Gastroesophageal sphincter (tissue), 4 donors: ENCODE data around the gene CADM1. TPM values are rescaled to one million over a fixed set of nuclear protein-coding genes. Genes with fewer than 3 reads are reported as not detected.

ENCODE experiments used
- ATAC-seq: fragments of 150-250 bp; one replicate; pipeline ENCODE4 v1.9.1; 2016; ENCODE audit warnings: mild to moderate bottlenecking, moderate library complexity
- H3K27ac ChIP-seq, 4 donors: fragments of 200-600 bp; sonication (generic) in 3 of 4; 1 replicate in 3 of 4; 2 replicates in 1 of 4; pipeline ENCODE4 v1.5.1; 2016 to 2019
- H3K27me3 ChIP-seq: fragments of 200-600 bp; sonication (generic); one replicate; pipeline ENCODE4 v1.5.1; 2019
- H3K36me3 ChIP-seq, 2 donors: fragments of 200-600 bp; sonication (generic); one replicate each; pipeline ENCODE4 v1.5.1; 2019; ENCODE audit warnings: control low read depth in 1 of 2
- H3K4me1 ChIP-seq, 3 donors: fragments of 200-600 bp; sonication (generic); 1 replicate in 2 of 3; 2 replicates in 1 of 3; pipeline ENCODE4 v1.5.1; 2016 to 2019; ENCODE audit warnings: control low read depth in 2 of 3
- H3K4me3 ChIP-seq, 2 donors: fragments of 200-600 bp; sonication (generic); one replicate each; pipeline ENCODE4 v1.5.1; 2019; ENCODE audit warnings: mild to moderate bottlenecking in 1 of 2, moderate library complexity in 1 of 2
- H3K9me3 ChIP-seq, 3 donors: fragments of 200-600 bp; sonication (generic); one replicate each; pipeline ENCODE4 v1.5.1; 2017 to 2019; ENCODE audit warnings: control low read depth in 2 of 3
- CTCF ChIP-seq, 4 experiments: fragments of 200-600 bp in 2 of 4; fragments of 450-650 bp in 2 of 4; sonication (generic) in 1 of 4; IDR thresholded peaks; one replicate each; pipeline ENCODE4 v1.5.1; 2017 to 2019; ENCODE audit warnings: antibody characterized with exemption in 4 of 4, mild to moderate bottlenecking in 2 of 4, moderate library complexity in 2 of 4
- EP300 ChIP-seq: sonication (generic); formaldehyde crosslinking; IDR thresholded peaks from one replicate; pipeline ENCODE4 v1.6.1; 2017; ENCODE audit warnings: antibody characterized with exemption, mild to moderate bottlenecking
- POLR2A ChIP-seq, 2 donors: fragments of 450-650 bp; IDR thresholded peaks; one replicate each; pipeline ENCODE4 v1.6.1; 2017; ENCODE audit warnings: antibody characterized with exemption in 2 of 2, mild to moderate bottlenecking in 2 of 2, moderate library complexity in 1 of 2
- POLR2AphosphoS5 ChIP-seq: sonication (generic); formaldehyde crosslinking; IDR thresholded peaks from one replicate; pipeline ENCODE4 v1.6.1; 2017; ENCODE audit warnings: antibody characterized with exemption
- WGBS, 2 donors: methylation state at CpG; one replicate each; pipeline ENCODE4 v1.1.5; 2018; ENCODE audit warnings: low coverage in 1 of 2; 5-methylcytosine and 5-hydroxymethylcytosine counted together
- total RNA-seq, 4 donors: library from RNA; depleted of rRNA; stranded (reverse); fragments of >200 nt; gene quantifications; one replicate each; pipeline ENCODE4 v1.1.0, GENCODE V29; 2016

Gene CADM1
- total RNA-seq, 4 donors from 2014 or later = 10.4 to 23.5 (median 17.1) TPM

GRCh38 chr11:115188188-115188897 lies 315.9 kb downstream of the CADM1 start:
- Histone ChIP-seq H3K27me3 (no peaks in the 10 kb centered on the region), H3K9me3 (no peaks in the 10 kb centered on the region), H3K36me3 (no peaks in the 10 kb centered on the region), H3K4me3 (no peak overlapping the region), H3K27ac (no peak overlapping the region), H3K4me1 (no peaks in the 10 kb centered on the region)
- no peak for ATAC-seq
- WGBS, 2 donors = 85 to 90% methylated on average over 6 of the region's 6 CpGs
- TF ChIP-seq POLR2AphosphoS5 (no peak), POLR2A (IDR thresholded peaks at IDR 0.05) (no peak), EP300 (no peak), CTCF (IDR thresholded peaks at IDR 0.05) (no peak)

GRCh38 chr11:115185931-115186330 lies 318.3 kb downstream of the CADM1 start:
- Histone ChIP-seq H3K27me3 (no peaks in the 10 kb centered on the region), H3K4me3 (no peak overlapping the region), H3K27ac (no peak overlapping the region), H3K36me3 (no peaks in the 10 kb centered on the region), H3K9me3 (no peaks in the 10 kb centered on the region), H3K4me1 (no peaks in the 10 kb centered on the region)
- no peak for TF ChIP-seq POLR2AphosphoS5
- no peak for TF ChIP-seq POLR2A (IDR thresholded peaks at IDR 0.05)
- no peak for TF ChIP-seq EP300
- TF ChIP-seq CTCF (IDR thresholded peaks at IDR 0.05) = no peak
- 32 to 42% methylated on average over 4 to 5 of the region's 5 CpGs for WGBS, 2 donors
- ATAC-seq = no peak

- Histone ChIP-seq H3K36me3 (no peaks in the 10 kb centered on the region), H3K9me3 (no peaks in the 10 kb centered on the region), H3K4me3 (no peak overlapping the region), H3K27me3 (no peaks in the 10 kb centered on the region), H3K27ac (no peak overlapping the region), H3K4me1 (no peaks in the 10 kb centered on the region)
- WGBS, 2 donors = 50 to 76% methylated on average over 2 to 4 of the region's 4 CpGs
- ATAC-seq = no peak
- TF ChIP-seq EP300 (no peak), POLR2AphosphoS5 (no peak), CTCF (IDR thresholded peaks at IDR 0.05) (no peak), POLR2A (IDR thresholded peaks at IDR 0.05) (no peak)
Observed at GRCh38 chr11:115185507-115185906, 318.7 kb downstream of the CADM1 start.

DNA sequence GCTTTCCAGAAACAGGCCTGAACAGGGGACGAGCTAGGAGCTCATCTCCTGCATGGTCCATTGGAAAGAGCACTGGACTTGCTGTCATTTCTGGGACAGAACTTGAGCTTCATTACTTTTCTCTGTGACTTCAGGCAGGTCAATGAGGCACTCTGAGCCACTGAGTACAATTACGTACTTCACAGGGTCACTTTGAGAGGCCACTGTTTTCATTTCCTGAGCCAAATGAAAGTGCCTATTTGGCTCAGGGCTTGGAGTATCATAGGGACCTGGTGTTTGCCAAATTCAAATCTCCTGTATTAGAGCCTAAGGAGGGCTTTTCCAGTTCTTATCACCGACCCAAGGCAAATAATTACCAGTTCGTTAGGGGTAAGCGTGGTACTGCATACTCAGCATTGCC lies 319.3 kb downstream of the CADM1 start:
- H3K27ac ChIP-seq = no peak overlapping the region
- no peak for TF ChIP-seq EP300
- no peak for TF ChIP-seq CTCF (IDR thresholded peaks at IDR 0.05)
- no peak for TF ChIP-seq POLR2A (IDR thresholded peaks at IDR 0.05)
- TF ChIP-seq POLR2AphosphoS5 = no peak
- ATAC-seq = no peak
- no peaks in the 10 kb centered on the region for H3K27me3 ChIP-seq
- no peaks in the 10 kb centered on the region for H3K36me3 ChIP-seq
- H3K4me3 ChIP-seq = no peak overlapping the region
- WGBS, 2 donors = 92 to 100% methylated on average over 2 to 3 of the region's 5 CpGs
- no peaks in the 10 kb centered on the region for H3K4me1 ChIP-seq
- H3K9me3 ChIP-seq = no peaks in the 10 kb centered on the region

- no peak for ATAC-seq
- Histone ChIP-seq H3K27ac (no peak overlapping the region), H3K4me3 (no peak overlapping the region), H3K27me3 (no peaks in the 10 kb centered on the region), H3K36me3 (no peaks in the 10 kb centered on the region), H3K9me3 (no peaks in the 10 kb centered on the region), H3K4me1 (no peaks in the 10 kb centered on the region)
- WGBS, 2 donors = 73 to 96% methylated on average over 3 to 6 of the region's 6 CpGs
- TF ChIP-seq POLR2A (IDR thresholded peaks at IDR 0.05) = no peak
- no peak for TF ChIP-seq POLR2AphosphoS5
- no peak for TF ChIP-seq CTCF (IDR thresholded peaks at IDR 0.05)
- no peak for TF ChIP-seq EP300
Observed at GRCh38 chr11:115183830-115184229, 320.4 kb downstream of the CADM1 start.
